ENCODE measurements around the gene LSAMP. TPM values are rescaled to one million over a fixed set of nuclear protein-coding genes. Genes with fewer than 3 reads are reported as not detected.

LSAMP gene
- total RNA-seq, 1 experiment from 2014 or later, result 0.90 TPM

GRCh38 chr3:115789481-115789880 lies 655.8 kb downstream of the LSAMP start:
- no peak overlapping the region for H4K5ac ChIP-seq (ENCODE audit: insufficient read length, low read depth, low read length)
- H3T11ph ChIP-seq (ENCODE audit: low read length), result no peak overlapping the region
- H3K4me3 Mint-ChIP-seq, result no peak overlapping the region
- H3K14ac ChIP-seq (ENCODE audit: insufficient read depth, low read length), result no peak overlapping the region
- TF ChIP-seq CTCF (conservative IDR thresholded peaks at IDR 0.05), result no peak
- WGBS (ENCODE audit: extremely low coverage, insufficient read length, low lambda C conversion rate), result no CpG with 5 or more reads among the region's 4 CpGs
- no peak overlapping the region for H2BK5ac ChIP-seq (ENCODE audit: insufficient read length, low read length)
- no peaks in the 10 kb centered on the region; a peak in 1 of 5 replicates for H3K9me3 Mint-ChIP-seq
- H3K18ac ChIP-seq (ENCODE audit: insufficient read length, low read depth, low read length), result no peak overlapping the region
- H3K79me2 ChIP-seq (ENCODE audit: insufficient read depth, low read length), result no peaks in the 10 kb centered on the region
- H3K79me1 ChIP-seq (ENCODE audit: insufficient read depth, low read depth, low read length, poor library complexity, severe bottlenecking), result no peaks in the 10 kb centered on the region
- H2BK12ac ChIP-seq (ENCODE audit: insufficient read length, low read depth, low read length), result no peak overlapping the region
- no peak overlapping the region for H2AK5ac ChIP-seq (ENCODE audit: insufficient read length, low read length)
- no peak for DNase-seq
- H2BK20ac ChIP-seq (ENCODE audit: low read depth, low read length, poor library complexity, severe bottlenecking), result no peak overlapping the region
- H2BK15ac ChIP-seq (ENCODE audit: low read depth, low read length), result no peak overlapping the region
- H4K8ac ChIP-seq (replicated peaks; ENCODE audit: insufficient read length, low read depth, low read length), result no peak overlapping the region
- peaks cover 27 to 52% of the 10 kb centered on the region in 2 experiments for H3K4me1 Mint-ChIP-seq
- no peak overlapping the region for H3K4ac ChIP-seq (ENCODE audit: low read depth, low read length)
- H3K36me3 Mint-ChIP-seq (ENCODE audit: insufficient read depth in 1 of 3, low read depth in 3 of 3), result peaks cover 0 to 3% (median 0%) of the 10 kb centered on the region in 3 experiments; a peak in 1 of 7 replicates
- no peaks in the 10 kb centered on the region for H3K27me3 ChIP-seq (ENCODE audit: insufficient read depth, low read length)
- no peak overlapping the region; a peak in 1 of 7 replicates for H3K27ac Mint-ChIP-seq
- no peak overlapping the region for H3K23ac ChIP-seq (ENCODE audit: insufficient read length, low read depth, low read length)
- H3K9me3 ChIP-seq (ENCODE audit: control insufficient read depth, low read depth, low read length), result no peaks in the 10 kb centered on the region
- no peak overlapping the region for H3K4me2 ChIP-seq (ENCODE audit: insufficient read depth, insufficient read length, low read length)
- H3K27me3 Mint-ChIP-seq (ENCODE audit: low read depth), result no peaks in the 10 kb centered on the region
- no peak overlapping the region for H3K9ac ChIP-seq (ENCODE audit: extremely low read depth, insufficient read length, low read length)
- H4K20me1 ChIP-seq (ENCODE audit: control insufficient read depth, insufficient read depth, insufficient read length), result no peaks in the 10 kb centered on the region
- H3K23me2 ChIP-seq (ENCODE audit: insufficient read length, low read depth, low read length, poor library complexity, severe bottlenecking), result peaks cover 3% of the 10 kb centered on the region
- no peaks in the 10 kb centered on the region; the same call in 1 of the 2 replicates for H3K4me1 ChIP-seq (ENCODE audit: insufficient read depth, low read length)
- H4K91ac ChIP-seq (ENCODE audit: insufficient read length, low read depth, low read length), result no peak overlapping the region
- no peak overlapping the region for H2AFZ ChIP-seq (ENCODE audit: low read length)
- no peak overlapping the region for H2BK120ac ChIP-seq (ENCODE audit: low read depth, low read length, poor library complexity, severe bottlenecking)
- H3K27ac ChIP-seq (ENCODE audit: insufficient read length, low read depth, low read length), result no peak overlapping the region
- H3K56ac ChIP-seq (ENCODE audit: insufficient read length, low read depth, low read length), result no peak overlapping the region
